ENCODE data around the gene PLCB1.

PLCB1 gene

GRCh38 chr20:8360035-8360434 lies 228.0 kb downstream of the PLCB1 start:
- TF ChIP-seq CTCF (conservative IDR thresholded peaks at IDR 0.05; ENCODE audit: control insufficient read depth, insufficient read depth, low read depth, low read length) = no peak
- no peak for DNase-seq (ENCODE audit: low read depth)
- no peak overlapping the region for H3K4me3 ChIP-seq (ENCODE audit: control insufficient read depth, low read depth, low read length)

DNA sequence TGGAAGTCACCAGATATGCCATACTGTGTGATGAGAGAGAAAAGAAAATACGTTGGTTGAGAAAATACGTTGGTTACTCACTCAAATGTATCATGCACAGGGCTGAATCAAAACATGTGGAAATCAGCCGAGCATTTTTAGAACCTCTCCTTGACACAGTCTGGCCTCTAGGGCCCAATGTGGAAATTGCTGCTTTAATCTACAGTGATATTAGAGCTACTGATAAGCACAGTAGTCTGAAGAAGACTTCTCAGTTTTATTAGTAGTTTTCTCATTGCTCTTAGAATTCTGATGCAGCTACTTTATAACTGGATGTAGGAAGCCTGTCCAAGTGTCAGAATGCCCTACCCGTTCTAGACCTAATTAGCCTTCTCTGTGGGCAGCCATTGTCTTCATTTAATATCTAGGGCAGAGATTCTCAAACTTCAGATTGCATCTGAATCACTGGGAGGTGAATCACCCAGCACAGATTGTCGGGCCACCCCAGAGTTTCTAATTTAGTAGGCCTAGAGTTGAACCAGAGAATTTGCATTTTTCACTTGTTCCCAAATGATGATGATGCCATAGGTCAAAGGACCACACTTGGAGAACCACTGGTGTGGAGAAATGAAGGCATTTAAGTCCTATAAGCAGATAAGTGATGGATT lies 229.1 kb downstream of the PLCB1 start:
- peak; percentile 69 for DNase-seq (ENCODE audit: low read depth)
- TF ChIP-seq CTCF (conservative IDR thresholded peaks at IDR 0.05; ENCODE audit: control insufficient read depth, insufficient read depth, low read depth, low read length) = peak; percentile 25
- H3K4me3 ChIP-seq (ENCODE audit: control insufficient read depth, low read depth, low read length) = no peak overlapping the region

GRCh38 chr20:8361779-8362178 lies 229.7 kb downstream of the PLCB1 start:
- no peak for TF ChIP-seq CTCF (conservative IDR thresholded peaks at IDR 0.05; ENCODE audit: control insufficient read depth, insufficient read depth, low read depth, low read length)
- DNase-seq (ENCODE audit: low read depth) = no peak
- no peak overlapping the region for H3K4me3 ChIP-seq (ENCODE audit: control insufficient read depth, low read depth, low read length)

DNA sequence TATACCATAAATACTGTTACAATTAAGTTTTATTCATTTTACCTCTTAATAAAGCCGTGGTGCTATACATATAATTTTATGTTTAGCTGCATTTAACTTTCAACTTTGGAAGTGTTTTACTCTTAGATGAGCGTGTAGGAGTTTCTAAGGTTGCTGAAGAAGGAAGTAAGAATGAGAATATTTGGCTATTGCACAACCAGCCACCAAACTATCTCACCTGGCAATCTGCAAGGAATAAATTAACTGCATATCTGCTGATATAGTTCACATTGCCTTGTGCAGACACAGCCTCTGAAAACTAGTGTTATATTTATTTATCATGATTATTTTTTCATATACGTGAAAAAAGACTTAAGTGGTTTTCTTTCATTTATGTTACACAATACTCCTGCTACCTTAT lies 230.4 kb downstream of the PLCB1 start:
- DNase-seq (ENCODE audit: low read depth) = no peak
- TF ChIP-seq CTCF (conservative IDR thresholded peaks at IDR 0.05; ENCODE audit: control insufficient read depth, insufficient read depth, low read depth, low read length) = no peak
- H3K4me3 ChIP-seq (ENCODE audit: control insufficient read depth, low read depth, low read length) = no peak overlapping the region

- DNase-seq (ENCODE audit: low read depth) = no peak
- TF ChIP-seq CTCF (conservative IDR thresholded peaks at IDR 0.05; ENCODE audit: control insufficient read depth, insufficient read depth, low read depth, low read length) = no peak
- no peak overlapping the region for H3K4me3 ChIP-seq (ENCODE audit: control insufficient read depth, low read depth, low read length)
Observed at GRCh38 chr20:8363970-8364733, 232.1 kb downstream of the PLCB1 start.

DNA sequence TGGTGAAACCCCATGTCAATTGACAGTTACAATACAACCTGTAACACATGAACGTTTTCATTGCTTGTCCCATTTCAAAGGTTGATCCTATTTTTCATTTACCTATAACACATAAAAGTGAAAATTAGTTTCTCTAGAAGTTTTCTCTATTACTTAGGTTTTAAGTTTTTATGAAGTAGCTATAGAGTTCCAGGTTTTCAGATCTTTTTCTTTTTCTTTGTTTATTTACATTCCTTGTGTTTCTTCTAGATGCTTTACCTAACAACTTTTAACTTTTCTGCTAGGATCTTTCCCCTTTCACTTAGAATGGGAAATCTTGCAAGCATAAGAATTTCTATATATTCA lies 232.6 kb downstream of the PLCB1 start:
- TF ChIP-seq CTCF (conservative IDR thresholded peaks at IDR 0.05; ENCODE audit: control insufficient read depth, insufficient read depth, low read depth, low read length) = no peak
- no peak overlapping the region for H3K4me3 ChIP-seq (ENCODE audit: control insufficient read depth, low read depth, low read length)
- DNase-seq (ENCODE audit: low read depth) = no peak

Measured in fibroblast of mammary gland (primary cell).